GM21529 (cell line): ENCODE data around the gene GRIK1.

Experiments
- ATAC-seq: cut with Tn5 transposase; IDR thresholded peaks from one replicate; pipeline ENCODE4 v1.9.1; 2021; ENCODE audit not compliant: unreplicated experiment

GRIK1 gene

GRCh38 chr21:29496337-29496736 is 443.5 kb downstream of the GRIK1 start:
- no peak for ATAC-seq

- no peak for ATAC-seq
These were observed 449.8 kb downstream of the GRIK1 start for GRCh38 chr21:29490016-29490415.

GRCh38 chr21:29487154-29487553 is 452.6 kb downstream of the GRIK1 start:
- ATAC-seq = no peak
